Activated CD4-positive, alpha-beta memory T cell treated with anti-CD3 and anti-CD28 coated beads for 36 hours (primary cell): ENCODE results near the gene GAREM2. TPM values are rescaled to one million over a fixed set of nuclear protein-coding genes. Genes with fewer than 3 reads are reported as not detected.
A peak's percentile ranks its signal among the peaks of the same experiment; 100 is the strongest.

ENCODE experiments used
- CTCF ChIA-PET: fragments of 350-600 bp; sonication (Branson Sonifier 250); formaldehyde crosslinking; loops from one replicate; lab custom pipeline; 2021; ENCODE audit warnings: antibody characterized with exemption, inconsistent platforms; lab: Charles Lee
- POLR2A ChIA-PET: fragments of 350-600 bp; sonication (Branson Sonifier 250); formaldehyde crosslinking; loops from one replicate; lab custom pipeline; 2021; ENCODE audit warnings: antibody characterized with exemption; lab: Charles Lee
- DNase-seq: peaks from one replicate; pipeline ENCODE4 v3.0.0-alpha.2; 2020
- H3K27ac Mint-ChIP-seq: one replicate; pipeline ENCODE4 v1.8.0; 2021; ENCODE audit warnings: mixed read lengths
- H3K27me3 Mint-ChIP-seq: one replicate; pipeline ENCODE4 v1.8.0; 2021; ENCODE audit warnings: mixed read lengths
- H3K36me3 Mint-ChIP-seq: one replicate; pipeline ENCODE4 v1.8.0; 2021; ENCODE audit warnings: mixed read lengths
- H3K4me1 Mint-ChIP-seq: one replicate; pipeline ENCODE4 v1.8.0; 2021; ENCODE audit warnings: low read depth, mixed read lengths
- H3K4me3 Mint-ChIP-seq: one replicate; pipeline ENCODE4 v1.8.0; 2021; ENCODE audit warnings: mild to moderate bottlenecking, mixed read lengths
- H3K9me3 Mint-ChIP-seq: one replicate; pipeline ENCODE4 v1.8.0; 2021; ENCODE audit warnings: mixed read lengths
- intact Hi-C: fragments of 100-400 bp; cut with micrococcal nuclease; formaldehyde crosslinking; loops from one replicate; pipeline ENCODE4 v1.15.1; 2023
- total RNA-seq, 2 experiments: library from RNA; stranded (reverse); gene quantifications; one replicate each; pipeline ENCODE4 v1.2.3, GENCODE V29; 2021

Gene GAREM2
- total RNA-seq, 2 experiments from 2014 or later, result 1.4 to 2.8 TPM

DNA sequence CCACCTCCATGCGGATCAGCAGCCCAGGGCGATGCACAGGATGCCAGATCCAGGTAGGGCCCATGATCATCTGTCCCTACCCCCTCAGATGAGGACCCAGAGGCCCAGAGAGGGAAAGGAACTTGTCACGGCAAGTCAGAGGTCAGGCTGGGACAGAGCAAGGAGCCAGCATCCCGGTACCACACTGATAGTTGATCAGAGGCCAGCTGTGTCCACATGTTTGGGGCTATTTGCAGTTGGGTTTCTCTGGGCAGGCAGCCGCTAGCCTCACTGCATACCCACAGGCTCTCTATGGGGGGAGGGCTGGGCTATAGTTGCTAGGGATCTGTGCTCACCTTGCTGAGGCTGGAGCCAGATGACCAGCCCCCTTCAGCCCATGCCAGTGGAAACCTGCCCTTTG lies 9.6 kb downstream of the GAREM2 start:
- H3K4me3 Mint-ChIP-seq, result no peak overlapping the region
- H3K4me1 Mint-ChIP-seq, result peaks cover 19% of the 10 kb centered on the region
- POLR2A ChIA-PET, result no interaction called here

DNA sequence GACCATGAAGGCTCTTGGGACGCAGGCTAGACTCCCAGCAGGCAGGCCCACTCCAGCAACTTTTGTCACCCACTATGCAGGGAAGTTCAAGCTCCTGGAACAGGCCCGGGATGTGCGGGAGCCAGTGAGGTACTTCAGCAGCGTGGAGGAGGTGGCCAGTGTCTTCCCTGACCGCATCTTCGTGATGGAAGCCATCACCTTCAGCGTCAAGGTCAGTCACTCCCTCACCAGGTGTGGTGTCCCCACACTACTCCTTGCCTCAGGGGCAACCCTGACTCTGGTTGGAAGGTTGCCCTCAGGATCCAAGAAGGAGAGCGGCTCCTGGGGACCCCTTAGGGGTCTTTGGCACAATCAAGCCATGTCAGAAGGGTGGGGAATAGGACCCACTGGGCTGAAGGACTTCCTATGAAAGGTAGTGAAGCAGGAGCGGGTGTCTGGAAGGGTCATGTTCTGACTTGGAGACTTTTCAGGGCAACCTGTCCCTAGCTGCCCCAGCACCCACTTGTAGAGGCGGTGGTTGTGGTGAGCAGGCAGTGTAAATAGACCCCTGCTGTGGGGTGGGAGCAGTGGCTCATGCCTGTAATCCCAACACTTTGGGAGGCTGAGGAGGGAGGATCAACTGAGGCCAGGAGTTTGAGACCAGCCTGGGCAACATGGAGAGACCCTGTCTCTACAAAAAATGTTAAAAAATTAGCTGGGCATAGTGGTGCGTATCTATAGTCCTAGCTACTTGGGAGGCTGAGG lies 10.2 kb downstream of the GAREM2 start:
- peaks cover 19% of the 10 kb centered on the region for H3K4me1 Mint-ChIP-seq
- ChIA-PET POLR2A (interaction anchor here (1.5 kb wide), 1 partner anchor 10 kb away, joined by 5 read pairs; the partner anchor contains the start of gene GAREM2), CTCF (interaction anchor here (0.6 to 4.1 kb wide), 5 partner anchors 7 to 232 kb away, joined by 3 to 22 read pairs (median 11); no protein-coding TSS in a partner anchor)
- no peak overlapping the region for H3K4me3 Mint-ChIP-seq
- DNase-seq, result no peak
- H3K36me3 Mint-ChIP-seq, result no peaks in the 10 kb centered on the region
- no peaks in the 10 kb centered on the region for H3K9me3 Mint-ChIP-seq
- intact Hi-C loops, result loop anchor here (10.0 kb wide), 1 partner anchor 152 kb away; no protein-coding TSS in a partner anchor
- H3K27me3 Mint-ChIP-seq, result peaks cover 18% of the 10 kb centered on the region
- no peak overlapping the region for H3K27ac Mint-ChIP-seq

More for the DNA sequence above, 9.6 kb downstream of the GAREM2 start:
- Mint-ChIP-seq H3K27me3 (peaks cover 20% of the 10 kb centered on the region), H3K27ac (no peak overlapping the region), H3K9me3 (no peaks in the 10 kb centered on the region), H3K36me3 (no peaks in the 10 kb centered on the region)
- intact Hi-C loops, result loop anchor here (10.0 kb wide), 1 partner anchor 152 kb away; no protein-coding TSS in a partner anchor
- CTCF ChIA-PET, result interaction anchor here (0.6 kb wide), 1 partner anchor 208 kb away, joined by 3 read pairs; no protein-coding TSS in a partner anchor
- no peak for DNase-seq

DNA sequence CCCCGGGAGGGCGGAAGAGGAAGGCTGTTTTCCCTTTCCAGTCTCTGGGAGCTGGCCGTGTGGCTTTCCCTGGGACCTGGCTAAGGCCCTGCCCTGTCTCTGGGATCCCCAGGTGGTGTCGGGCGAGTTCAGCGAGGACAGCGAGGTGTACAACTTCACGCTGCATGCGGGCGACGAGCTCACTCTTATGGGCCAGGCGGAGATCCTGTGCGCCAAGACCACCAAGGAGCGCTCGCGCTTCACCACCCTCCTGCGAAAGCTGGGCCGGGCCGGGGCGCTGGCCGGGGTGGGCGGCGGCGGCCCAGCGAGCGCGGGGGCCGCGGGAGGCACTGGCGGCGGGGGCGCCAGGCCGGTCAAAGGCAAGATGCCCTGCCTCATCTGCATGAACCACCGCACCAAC lies 11.2 kb downstream of the GAREM2 start:
- intact Hi-C loops, result loop anchor here (10.0 kb wide), 1 partner anchor 151 kb away; no protein-coding TSS in a partner anchor
- ChIA-PET CTCF (interaction anchor here (0.6 to 4.1 kb wide), 20 partner anchors 9 to 306 kb away, joined by 3 to 22 read pairs (median 4); partner anchors contain the start of genes ASXL2, GAREM2, HADHA and HADHB), POLR2A (interaction anchor here (1.0 to 1.5 kb wide), 3 partner anchors 11 to 151 kb away, joined by 3 to 5 read pairs (median 3); partner anchors contain the start of genes GAREM2 and RAB10)
- no peaks in the 10 kb centered on the region for H3K36me3 Mint-ChIP-seq
- no peaks in the 10 kb centered on the region for H3K9me3 Mint-ChIP-seq
- peaks cover 18% of the 10 kb centered on the region for H3K4me1 Mint-ChIP-seq
- DNase-seq, result no peak
- no peak overlapping the region for H3K27ac Mint-ChIP-seq
- peaks cover 17% of the 10 kb centered on the region for H3K27me3 Mint-ChIP-seq
- H3K4me3 Mint-ChIP-seq, result peak overlapping the region; percentile 43

DNA sequence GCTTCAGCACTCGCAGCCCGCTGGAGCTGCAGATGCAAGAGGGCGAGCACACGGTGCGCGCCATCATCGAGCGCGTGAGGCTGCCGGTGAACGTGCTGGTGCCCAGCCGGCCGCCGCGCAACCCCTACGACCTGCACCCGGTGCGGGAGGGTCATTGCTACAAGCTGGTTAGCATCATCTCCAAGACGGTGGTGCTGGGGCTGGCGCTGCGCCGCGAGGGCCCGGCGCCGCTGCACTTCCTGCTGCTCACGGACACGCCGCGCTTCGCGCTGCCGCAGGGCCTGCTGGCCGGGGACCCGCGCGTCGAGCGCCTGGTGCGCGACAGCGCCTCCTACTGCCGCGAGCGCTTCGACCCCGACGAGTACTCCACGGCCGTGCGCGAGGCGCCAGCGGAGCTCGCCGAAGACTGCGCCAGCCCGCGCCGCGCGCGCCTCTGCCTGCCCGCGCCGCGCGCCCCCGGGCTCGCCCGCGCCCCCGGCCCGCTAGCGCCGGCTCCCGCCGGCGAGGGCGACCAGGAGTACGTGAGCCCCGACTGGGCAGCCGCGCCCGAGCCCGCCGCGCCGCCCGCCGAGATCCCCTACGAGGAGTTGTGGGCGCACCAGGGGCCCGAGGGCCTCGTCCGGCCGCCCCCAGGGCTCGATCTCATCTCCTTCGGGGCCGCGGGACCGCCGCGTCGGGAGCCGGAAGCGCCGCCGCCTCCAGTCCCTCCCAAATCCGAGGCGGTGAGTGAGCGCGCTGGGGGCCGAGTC lies 11.8 kb downstream of the GAREM2 start:
- Mint-ChIP-seq H3K4me3 (peak overlapping the region; percentile 72), H3K27ac (no peak overlapping the region), H3K9me3 (no peaks in the 10 kb centered on the region), H3K4me1 (peaks cover 14% of the 10 kb centered on the region), H3K36me3 (no peaks in the 10 kb centered on the region), H3K27me3 (peaks cover 13% of the 10 kb centered on the region)
- intact Hi-C loops, result loop anchor here (10.0 kb wide), 1 partner anchor 150 kb away; no protein-coding TSS in a partner anchor
- ChIA-PET CTCF (interaction anchor here (0.6 to 4.1 kb wide), 29 partner anchors 9 to 633 kb away, joined by 3 to 22 read pairs (median 3); partner anchors contain the start of genes ASXL2, GAREM2, HADHA and HADHB), POLR2A (interaction anchor here (0.6 to 1.4 kb wide), 5 partner anchors 10 to 160 kb away, joined by 3 to 5 read pairs (median 3); partner anchors contain the start of gene RAB10)
- DNase-seq, result peak; percentile 89

DNA sequence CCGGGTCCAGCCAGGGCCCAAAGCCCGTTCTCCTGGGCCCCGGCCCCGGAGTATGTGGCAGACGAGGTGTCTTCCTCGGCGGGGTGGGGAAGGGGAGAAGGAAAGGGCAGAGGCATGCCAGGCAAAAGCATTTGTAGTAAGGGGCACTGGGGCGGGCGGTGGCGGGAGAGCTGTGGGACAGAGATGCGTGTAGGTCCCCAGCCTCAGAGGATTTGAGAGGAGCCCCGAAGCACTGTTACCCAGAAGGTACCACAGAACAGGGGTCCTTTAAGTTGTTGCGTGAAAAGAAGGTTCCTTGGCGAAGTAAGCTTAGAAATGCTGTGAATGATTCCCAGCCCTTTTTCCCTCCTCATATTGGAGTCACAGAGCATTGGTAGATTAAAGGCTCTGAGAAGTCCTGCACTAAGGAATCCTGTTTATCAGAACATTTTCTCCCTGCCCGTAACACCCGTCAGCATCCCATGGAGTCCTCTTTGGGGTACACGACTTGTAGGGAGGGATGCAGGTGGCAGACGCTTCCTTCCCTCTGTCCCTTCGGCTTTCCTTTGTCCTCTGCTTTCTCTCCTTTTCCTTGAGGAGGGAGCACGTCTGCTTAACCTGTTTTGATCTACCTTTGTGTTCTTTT lies 12.5 kb downstream of the GAREM2 start:
- H3K36me3 Mint-ChIP-seq, result no peaks in the 10 kb centered on the region
- DNase-seq, result no peak
- POLR2A ChIA-PET, result interaction anchor here (0.6 to 1.4 kb wide), 5 partner anchors 9 to 159 kb away, joined by 3 to 5 read pairs (median 3); partner anchors contain the start of gene RAB10
- intact Hi-C loops, result loop anchor here (10.0 kb wide), 1 partner anchor 149 kb away; no protein-coding TSS in a partner anchor
- H3K9me3 Mint-ChIP-seq, result no peaks in the 10 kb centered on the region
- H3K4me3 Mint-ChIP-seq, result peak overlapping the region; percentile 72
- peaks cover 8% of the 10 kb centered on the region for H3K27me3 Mint-ChIP-seq
- H3K4me1 Mint-ChIP-seq, result peaks cover 14% of the 10 kb centered on the region
- H3K27ac Mint-ChIP-seq, result no peak overlapping the region
- CTCF ChIA-PET, result interaction anchor here (0.6 to 4.1 kb wide), 22 partner anchors 10 to 634 kb away, joined by 3 to 22 read pairs (median 4); partner anchors contain the start of genes ASXL2, HADHA, HADHB and RAB10

DNA sequence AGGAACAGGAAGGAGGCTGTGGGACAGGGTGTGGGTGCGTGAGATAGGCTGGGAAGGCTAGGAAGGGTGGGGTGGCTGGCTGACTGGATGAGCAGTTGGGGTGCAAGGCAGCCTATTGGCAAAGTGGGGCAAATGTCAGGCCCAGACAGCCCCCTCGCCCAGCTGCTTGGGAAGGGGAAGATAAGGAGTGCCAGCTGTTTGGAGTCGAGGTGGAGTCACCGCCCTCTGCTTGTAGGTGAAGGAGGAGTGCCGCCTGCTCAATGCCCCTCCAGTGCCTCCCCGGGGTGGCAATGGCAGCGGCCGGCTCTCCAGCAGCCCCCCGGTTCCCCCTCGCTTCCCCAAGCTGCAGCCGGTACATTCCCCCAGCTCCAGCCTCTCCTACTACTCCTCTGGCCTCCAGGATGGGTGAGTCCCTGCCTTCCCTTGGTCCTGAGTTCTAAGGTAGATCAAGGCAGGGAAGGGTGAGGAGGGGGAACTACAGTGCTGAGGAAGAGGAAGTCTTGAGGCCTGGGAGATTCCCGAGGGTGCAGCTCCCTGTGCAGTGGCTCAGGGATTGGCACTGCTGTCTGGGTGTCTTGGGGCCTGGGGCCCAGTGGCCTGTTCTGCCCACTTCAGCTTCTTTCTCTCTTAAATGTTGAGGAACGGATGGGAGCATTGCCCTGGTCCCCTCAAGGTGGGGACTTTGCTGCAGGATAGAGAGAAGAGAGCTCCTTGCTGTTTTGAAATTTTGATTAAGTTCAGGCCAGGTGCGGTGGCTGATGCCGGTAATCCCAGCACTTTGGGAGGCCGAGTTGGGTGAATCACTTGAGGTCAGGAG lies 13.3 kb downstream of the GAREM2 start:
- Mint-ChIP-seq H3K9me3 (no peaks in the 10 kb centered on the region), H3K4me1 (peaks cover 14% of the 10 kb centered on the region), H3K27ac (no peak overlapping the region), H3K36me3 (no peaks in the 10 kb centered on the region), H3K4me3 (peak overlapping the region; percentile 72), H3K27me3 (peaks cover 3% of the 10 kb centered on the region)
- ChIA-PET CTCF (interaction anchor here (1.1 to 4.1 kb wide), 4 partner anchors 11 to 58 kb away, joined by 3 to 22 read pairs (median 7); partner anchors contain the start of genes HADHA and HADHB), POLR2A (interaction anchor here (1.3 kb wide), 1 partner anchor 13 kb away, joined by 5 read pairs; no protein-coding TSS in a partner anchor)
- intact Hi-C loops, result loop anchor here (10.0 kb wide), 1 partner anchor 149 kb away; no protein-coding TSS in a partner anchor
- no peak for DNase-seq

DNA sequence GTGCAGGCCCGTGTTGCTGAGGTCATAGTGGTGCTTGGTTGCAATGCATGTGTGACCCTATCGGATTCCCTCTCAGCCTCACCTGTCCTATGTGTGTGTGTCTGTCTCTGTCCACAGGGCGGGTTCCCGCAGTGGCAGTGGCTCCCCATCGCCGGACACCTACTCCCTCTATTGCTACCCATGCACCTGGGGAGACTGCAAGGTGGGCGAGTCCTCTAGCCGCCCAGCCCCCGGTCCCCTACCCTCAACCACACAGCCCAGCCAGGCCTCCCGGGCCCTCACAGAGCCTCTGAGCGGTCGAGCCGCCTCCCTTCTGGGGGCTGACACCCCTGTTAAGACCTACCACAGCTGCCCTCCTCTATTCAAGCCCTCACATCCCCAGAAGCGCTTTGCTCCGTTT lies 14.2 kb downstream of the GAREM2 start:
- no peak for DNase-seq
- H3K27me3 Mint-ChIP-seq, result peaks cover 1% of the 10 kb centered on the region
- H3K36me3 Mint-ChIP-seq, result peaks cover 3% of the 10 kb centered on the region
- no peak overlapping the region for H3K27ac Mint-ChIP-seq
- peaks cover 14% of the 10 kb centered on the region for H3K4me1 Mint-ChIP-seq
- H3K9me3 Mint-ChIP-seq, result no peaks in the 10 kb centered on the region
- CTCF ChIA-PET, result interaction anchor here (4.1 kb wide), 1 partner anchor 12 kb away, joined by 22 read pairs; no protein-coding TSS in a partner anchor
- intact Hi-C loops, result loop anchor here (10.0 kb wide), 1 partner anchor 148 kb away; no protein-coding TSS in a partner anchor
- no peak overlapping the region for H3K4me3 Mint-ChIP-seq
- POLR2A ChIA-PET, result no interaction called here

DNA sequence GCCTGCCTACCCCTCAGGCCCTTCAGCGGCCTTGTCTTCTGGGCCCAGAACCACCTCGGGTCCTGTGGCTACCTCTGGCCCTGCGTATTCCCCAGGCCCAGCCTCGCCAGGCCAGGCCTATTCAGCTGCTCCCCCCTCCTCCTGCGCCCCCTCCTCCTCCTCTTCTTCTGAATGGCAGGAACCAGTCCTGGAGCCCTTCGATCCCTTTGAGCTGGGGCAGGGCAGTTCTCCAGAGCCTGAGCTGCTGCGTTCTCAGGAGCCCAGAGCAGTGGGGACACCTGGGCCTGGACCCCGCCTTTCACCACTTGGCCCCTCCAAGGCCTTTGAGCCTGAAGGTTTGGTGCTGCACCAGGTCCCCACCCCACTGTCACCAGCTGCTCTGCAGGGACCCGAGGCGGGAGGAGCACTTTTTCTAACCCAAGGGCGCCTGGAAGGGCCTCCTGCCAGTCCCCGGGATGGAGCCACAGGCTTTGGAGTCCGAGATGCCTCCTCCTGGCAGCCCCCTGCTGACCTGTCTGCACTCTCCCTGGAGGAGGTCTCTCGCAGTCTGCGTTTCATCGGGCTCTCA lies 14.7 kb downstream of the GAREM2 start:
- CTCF ChIA-PET, result interaction anchor here (4.1 kb wide), 1 partner anchor 12 kb away, joined by 22 read pairs; no protein-coding TSS in a partner anchor
- intact Hi-C loops, result loop anchor here (10.0 kb wide), 1 partner anchor 147 kb away; no protein-coding TSS in a partner anchor
- H3K27me3 Mint-ChIP-seq, result peaks cover 1% of the 10 kb centered on the region
- peaks cover 3% of the 10 kb centered on the region for H3K36me3 Mint-ChIP-seq
- POLR2A ChIA-PET, result no interaction called here
- H3K4me1 Mint-ChIP-seq, result peaks cover 14% of the 10 kb centered on the region
- H3K27ac Mint-ChIP-seq, result no peak overlapping the region
- DNase-seq, result no peak
- no peaks in the 10 kb centered on the region for H3K9me3 Mint-ChIP-seq
- no peak overlapping the region for H3K4me3 Mint-ChIP-seq

DNA sequence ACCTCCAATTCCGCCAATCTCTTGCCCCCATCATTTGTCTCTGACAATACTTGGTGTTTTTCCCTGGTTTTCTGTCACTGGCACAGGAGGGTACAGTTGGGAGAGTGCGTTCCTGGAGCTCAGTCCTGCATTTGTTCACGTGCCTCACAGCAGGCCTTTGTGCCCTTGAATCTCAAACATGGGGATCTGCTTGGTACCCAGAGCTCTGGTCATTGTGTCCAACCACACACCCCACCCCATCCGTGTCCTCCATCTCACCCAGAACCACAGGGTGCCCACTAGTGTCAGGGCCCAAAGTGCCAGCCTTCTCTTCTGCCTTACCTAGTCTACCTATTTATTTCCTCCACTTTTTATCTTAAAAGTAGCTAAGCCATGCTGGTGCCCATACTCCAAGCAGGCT lies 16.2 kb downstream of the GAREM2 start:
- CTCF ChIA-PET, result no interaction called here
- Mint-ChIP-seq H3K27ac (no peak overlapping the region), H3K4me1 (peaks cover 17% of the 10 kb centered on the region), H3K9me3 (no peaks in the 10 kb centered on the region), H3K27me3 (no peaks in the 10 kb centered on the region), H3K36me3 (peaks cover 5% of the 10 kb centered on the region), H3K4me3 (no peak overlapping the region)
- POLR2A ChIA-PET, result no interaction called here
- no peak for DNase-seq
- intact Hi-C loops, result loop anchor here (10.0 kb wide), 1 partner anchor 146 kb away; no protein-coding TSS in a partner anchor

DNA sequence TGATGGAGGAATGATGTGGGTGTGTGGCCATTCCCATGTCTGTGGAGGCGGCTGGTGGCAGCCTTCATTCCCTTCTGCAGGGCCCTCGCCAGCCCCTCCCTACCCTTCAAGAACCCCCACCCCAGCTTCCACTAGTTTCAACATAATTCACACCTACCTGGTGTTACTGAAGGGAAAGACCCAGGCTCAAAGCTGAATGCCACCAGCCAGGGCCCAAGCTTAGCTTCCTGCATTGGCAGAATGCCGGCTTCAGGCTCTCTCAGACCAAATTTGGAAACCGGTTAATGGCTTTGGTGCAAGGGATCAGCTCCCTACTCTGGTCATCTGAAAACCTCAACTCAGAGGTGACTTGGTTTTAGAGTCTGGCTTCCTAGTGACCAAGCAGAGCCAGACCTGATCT lies 16.9 kb downstream of the GAREM2 start:
- H3K4me3 Mint-ChIP-seq, result no peak overlapping the region
- no peak overlapping the region for H3K27ac Mint-ChIP-seq
- CTCF ChIA-PET, result interaction anchor here (0.6 kb wide), 1 partner anchor 52 kb away, joined by 3 read pairs; no protein-coding TSS in a partner anchor
- no peaks in the 10 kb centered on the region for H3K27me3 Mint-ChIP-seq
- DNase-seq, result no peak
- peaks cover 20% of the 10 kb centered on the region for H3K4me1 Mint-ChIP-seq
- no peaks in the 10 kb centered on the region for H3K9me3 Mint-ChIP-seq
- POLR2A ChIA-PET, result no interaction called here
- intact Hi-C loops, result loop anchor here (10.0 kb wide), 1 partner anchor 145 kb away; no protein-coding TSS in a partner anchor
- peaks cover 9% of the 10 kb centered on the region for H3K36me3 Mint-ChIP-seq
